PFSK-1 (cell line): ENCODE data around the gene DYNLT4.

Experiments
- FOXP2 ChIP-seq: optimal IDR thresholded peaks from 2 replicates; pipeline ENCODE3; 2011; ENCODE audit warnings: borderline replicate concordance, control low read depth, inconsistent platforms; ENCODE audit not compliant: insufficient read depth; ENCODE audit errors: extremely low read length, extremely low read depth
- POLR2AphosphoS5 ChIP-seq: IDR thresholded peaks from 2 replicates; pipeline ENCODE4 v1.6.1; 2012; ENCODE audit warnings: low read depth, mild to moderate bottlenecking, control low read depth, low read length, moderate library complexity
- SIN3A ChIP-seq: IDR thresholded peaks from 2 replicates; pipeline ENCODE4 v1.6.1; 2012; ENCODE audit warnings: mild to moderate bottlenecking, low read length, moderate library complexity, borderline replicate concordance; ENCODE audit not compliant: insufficient read depth
- TAF1 ChIP-seq: IDR thresholded peaks from 2 replicates; pipeline ENCODE4 v1.6.1; 2012; ENCODE audit warnings: low read length, control low read depth, borderline replicate concordance; ENCODE audit not compliant: insufficient read depth
- TF ChIP-seq, protein P1 (sequence below), 2 experiments: IDR thresholded peaks; 2 replicates each; pipeline versions ENCODE4 v1.6.1 to v1.8.0; 2011 to 2012; ENCODE audit warnings: low read depth in 2 of 2, low read length in 2 of 2, control low read depth in 1 of 2, inconsistent platforms in 1 of 2, mild to moderate bottlenecking in 1 of 2, moderate library complexity in 1 of 2; ENCODE audit not compliant: insufficient read depth in 1 of 2

The DYNLT4 gene

DNA sequence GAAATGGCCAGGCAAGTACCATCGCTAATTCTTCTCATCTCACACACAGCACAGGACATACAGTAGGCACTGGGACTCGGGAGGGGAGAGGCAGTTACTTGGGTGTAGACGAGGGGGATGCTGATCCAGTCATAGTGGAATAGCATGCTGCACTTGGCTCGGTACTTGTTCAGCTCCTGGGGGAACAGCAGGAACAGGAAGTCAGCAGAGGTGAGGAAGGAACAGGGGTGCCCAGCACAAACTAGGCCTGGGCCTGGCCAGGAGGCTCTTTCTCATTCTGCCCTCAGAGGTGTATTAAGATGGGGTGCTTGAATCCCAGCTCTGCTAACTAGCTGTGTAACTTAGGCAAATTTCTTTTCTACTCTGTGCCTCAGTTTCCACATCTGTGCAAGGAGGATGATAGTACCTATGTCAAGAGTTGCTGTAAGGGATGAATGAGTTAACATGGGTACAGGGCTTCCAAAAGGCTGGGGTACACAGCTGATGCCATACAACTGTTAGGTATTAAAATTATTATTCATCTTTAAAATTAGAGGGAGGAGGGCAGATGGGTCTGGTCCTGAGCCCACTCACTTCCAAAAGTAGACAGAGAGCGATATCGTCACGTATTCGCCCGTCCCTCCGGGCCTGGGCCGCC lies 21.5 kb downstream of the DYNLT4 start:
- no peak for TF ChIP-seq FOXP2

GRCh38 chr1:44785029-44785380 lies 22.1 kb downstream of the DYNLT4 start:
- TF ChIP-seq SIN3A (no peak), TAF1 (no peak), POLR2AphosphoS5 (no peak), FOXP2 (no peak)
- TF ChIP-seq, protein P1, sequence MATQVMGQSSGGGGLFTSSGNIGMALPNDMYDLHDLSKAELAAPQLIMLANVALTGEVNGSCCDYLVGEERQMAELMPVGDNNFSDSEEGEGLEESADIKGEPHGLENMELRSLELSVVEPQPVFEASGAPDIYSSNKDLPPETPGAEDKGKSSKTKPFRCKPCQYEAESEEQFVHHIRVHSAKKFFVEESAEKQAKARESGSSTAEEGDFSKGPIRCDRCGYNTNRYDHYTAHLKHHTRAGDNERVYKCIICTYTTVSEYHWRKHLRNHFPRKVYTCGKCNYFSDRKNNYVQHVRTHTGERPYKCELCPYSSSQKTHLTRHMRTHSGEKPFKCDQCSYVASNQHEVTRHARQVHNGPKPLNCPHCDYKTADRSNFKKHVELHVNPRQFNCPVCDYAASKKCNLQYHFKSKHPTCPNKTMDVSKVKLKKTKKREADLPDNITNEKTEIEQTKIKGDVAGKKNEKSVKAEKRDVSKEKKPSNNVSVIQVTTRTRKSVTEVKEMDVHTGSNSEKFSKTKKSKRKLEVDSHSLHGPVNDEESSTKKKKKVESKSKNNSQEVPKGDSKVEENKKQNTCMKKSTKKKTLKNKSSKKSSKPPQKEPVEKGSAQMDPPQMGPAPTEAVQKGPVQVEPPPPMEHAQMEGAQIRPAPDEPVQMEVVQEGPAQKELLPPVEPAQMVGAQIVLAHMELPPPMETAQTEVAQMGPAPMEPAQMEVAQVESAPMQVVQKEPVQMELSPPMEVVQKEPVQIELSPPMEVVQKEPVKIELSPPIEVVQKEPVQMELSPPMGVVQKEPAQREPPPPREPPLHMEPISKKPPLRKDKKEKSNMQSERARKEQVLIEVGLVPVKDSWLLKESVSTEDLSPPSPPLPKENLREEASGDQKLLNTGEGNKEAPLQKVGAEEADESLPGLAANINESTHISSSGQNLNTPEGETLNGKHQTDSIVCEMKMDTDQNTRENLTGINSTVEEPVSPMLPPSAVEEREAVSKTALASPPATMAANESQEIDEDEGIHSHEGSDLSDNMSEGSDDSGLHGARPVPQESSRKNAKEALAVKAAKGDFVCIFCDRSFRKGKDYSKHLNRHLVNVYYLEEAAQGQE (IDR thresholded peaks at IDR 0.05; ENCODE audit: insufficient read depth in 1 of 2, low read depth in 2 of 2, low read length in 2 of 2) = no peak

- TF ChIP-seq POLR2AphosphoS5 (no peak), FOXP2 (no peak), SIN3A (no peak), TAF1 (no peak)
- TF ChIP-seq, protein P1 (IDR thresholded peaks at IDR 0.05; ENCODE audit: insufficient read depth in 1 of 2, low read depth in 2 of 2, low read length in 2 of 2) = no peak
Observed at GRCh38 chr1:44784094-44785028, 22.8 kb downstream of the DYNLT4 start.

GRCh38 chr1:44783697-44784093 lies 23.5 kb downstream of the DYNLT4 start:
- no peak for TF ChIP-seq FOXP2
- TF ChIP-seq POLR2AphosphoS5 = no peak

GRCh38 chr1:44780583-44781121 lies 26.5 kb downstream of the DYNLT4 start:
- TF ChIP-seq FOXP2 = no peak
- TF ChIP-seq SIN3A = no peak
- TF ChIP-seq POLR2AphosphoS5 = peak; percentile 62; the same call in 1 of the 2 replicates
- TF ChIP-seq, protein P1 (IDR thresholded peaks at IDR 0.05; ENCODE audit: insufficient read depth in 1 of 2, low read depth in 2 of 2, low read length in 2 of 2) = no peak
- no peak for TF ChIP-seq TAF1

- TF ChIP-seq POLR2AphosphoS5 (peak; percentile 65), TAF1 (no peak)
Observed at GRCh38 chr1:44778705-44779576, 28.2 kb downstream of the DYNLT4 start.
